HG02759 (cell line): ENCODE data around the gene INO80C.
A peak's percentile ranks its signal among the peaks of the same experiment; 100 is the strongest.

ENCODE experiments used
- ATAC-seq: cut with Tn5 transposase; IDR thresholded peaks from one replicate; pipeline ENCODE4 v1.9.1; 2021; ENCODE audit warnings: mild to moderate bottlenecking, moderate library complexity; ENCODE audit not compliant: unreplicated experiment

Gene INO80C

GRCh38 chr18:35513181-35513936 lies 15.6 kb upstream of the INO80C start:
- ATAC-seq: no peak

GRCh38 chr18:35512761-35513160 lies 15.0 kb upstream of the INO80C start:
- ATAC-seq: no peak

GRCh38 chr18:35511833-35512232 lies 14.1 kb upstream of the INO80C start:
- ATAC-seq: peak; percentile 16

GRCh38 chr18:35511428-35511827 lies 13.7 kb upstream of the INO80C start:
- peak; percentile 95 for ATAC-seq

GRCh38 chr18:35510076-35510651 lies 12.4 kb upstream of the INO80C start:
- ATAC-seq: no peak

- no peak for ATAC-seq
These were observed 11.1 kb upstream of the INO80C start for GRCh38 chr18:35508746-35509338.

GRCh38 chr18:35508030-35508429 lies 10.3 kb upstream of the INO80C start:
- ATAC-seq: no peak

GRCh38 chr18:35507623-35508022 lies 9.9 kb upstream of the INO80C start:
- no peak for ATAC-seq

GRCh38 chr18:35507192-35507591 lies 9.4 kb upstream of the INO80C start:
- ATAC-seq: no peak

GRCh38 chr18:35506024-35506712 lies 8.4 kb upstream of the INO80C start:
- ATAC-seq: no peak

GRCh38 chr18:35504996-35505395 lies 7.2 kb upstream of the INO80C start:
- ATAC-seq: no peak

- ATAC-seq: no peak
These were observed 4.3 kb upstream of the INO80C start for GRCh38 chr18:35502052-35502451.

- no peak for ATAC-seq
These were observed 3.6 kb upstream of the INO80C start for GRCh38 chr18:35501369-35501768.

GRCh38 chr18:35500113-35500512 lies 2.4 kb upstream of the INO80C start:
- ATAC-seq: no peak

- no peak for ATAC-seq
These were observed 762 bp downstream of the INO80C start for GRCh38 chr18:35497027-35497369.

- no peak for ATAC-seq
These were observed 2.0 kb downstream of the INO80C start for GRCh38 chr18:35495536-35496314.

GRCh38 chr18:35494251-35495220 lies 3.2 kb downstream of the INO80C start:
- ATAC-seq: no peak

GRCh38 chr18:35491700-35492077 lies 6.1 kb downstream of the INO80C start:
- no peak for ATAC-seq

- ATAC-seq: no peak
These were observed 6.7 kb downstream of the INO80C start for GRCh38 chr18:35490894-35491699.
